Endothelial cell of umbilical vein (primary cell): ENCODE data around the gene LIMK2. TPM values are rescaled to one million over a fixed set of nuclear protein-coding genes. Genes with fewer than 3 reads are reported as not detected.

ENCODE experiments used
- BruUV-seq: library from RNA; stranded (reverse); fragments of 400-500 nt; replicated peaks from 2 replicates; lab custom pipeline; 2021; lab: Mats Ljungman, UMichigan
- CTCF ChIA-PET: fragments of 300-600, 350-600 bp; sonication (Branson Sonifier 250); formaldehyde crosslinking; loops from one replicate; lab custom pipeline; 2021; ENCODE audit warnings: antibody characterized with exemption, inconsistent platforms; lab: Charles Lee
- POLR2A ChIA-PET: fragments of 300-600, 350-600 bp; sonication (Branson Sonifier 250); formaldehyde crosslinking; loops from one replicate; lab custom pipeline; 2021; ENCODE audit warnings: antibody characterized with exemption, inconsistent platforms; lab: Charles Lee
- DNase-seq: peaks from one replicate; pipeline ENCODE4 v3.0.0-alpha.2; 2011; ENCODE audit warnings: low read depth, low spot score
- FAIRE-seq: peaks from 2 replicates; lab custom pipeline; 2011; peaks lifted over from hg19 to GRCh38; lab: Jason Lieb, UNC
- H2AFZ ChIP-seq: 2 replicates; pipeline ENCODE4 v1.6.0; 2012; ENCODE audit warnings: low read depth, low read length, control low read depth, inconsistent platforms
- H3K27ac ChIP-seq: 2 replicates; pipeline ENCODE4 v1.5.1; 2011; ENCODE audit warnings: low read depth, mild to moderate bottlenecking, control low read depth, low read length, moderate library complexity; ENCODE audit not compliant: insufficient read depth
- H3K27me3 ChIP-seq, 2 experiments: 2 replicates each; pipeline versions ENCODE4 v1.6.0 to v1.6.1; 2011; ENCODE audit warnings: low read length in 2 of 2, mixed read lengths in 1 of 2; ENCODE audit not compliant: control insufficient read depth in 2 of 2, insufficient read depth in 2 of 2
- H3K36me3 ChIP-seq, 2 experiments: 2 replicates in 1 of 2; 3 replicates in 1 of 2; pipeline ENCODE4 v1.5.1; 2011; ENCODE audit warnings: low read length in 2 of 2, mild to moderate bottlenecking in 1 of 2, moderate library complexity in 1 of 2; ENCODE audit not compliant: control insufficient read depth in 2 of 2, insufficient read depth in 2 of 2; ENCODE audit errors: extremely low read depth in 1 of 2
- H3K4me1 ChIP-seq: 3 replicates; pipeline ENCODE4 v1.5.1; 2011; ENCODE audit warnings: mild to moderate bottlenecking, low read length; ENCODE audit not compliant: control insufficient read depth, insufficient read depth; ENCODE audit errors: extremely low read depth
- H3K4me2 ChIP-seq: 2 replicates; pipeline ENCODE4 v1.6.1; 2011; ENCODE audit warnings: low read length, control low read depth, mixed read lengths; ENCODE audit not compliant: insufficient read depth
- H3K4me3 ChIP-seq, 3 experiments: fragments of 200-600 bp in 1 of 3; sonication (generic), shearing (Covaris generic) in 1 of 3; replicated peaks in 1 of 3; 2 replicates each; pipeline ENCODE4 v1.5.1; 2011 to 2016; ENCODE audit warnings: control low read depth in 3 of 3, low read length in 3 of 3, mild to moderate bottlenecking in 2 of 3, inconsistent platforms in 1 of 3, low read depth in 1 of 3, moderate library complexity in 1 of 3; ENCODE audit not compliant: insufficient read depth in 1 of 3
- H3K79me2 ChIP-seq: 2 replicates; pipeline ENCODE4 v1.6.0; 2012; ENCODE audit warnings: low read length, inconsistent platforms; ENCODE audit not compliant: control insufficient read depth, insufficient read depth
- H3K9ac ChIP-seq: replicated peaks from 2 replicates; pipeline ENCODE3; 2011; ENCODE audit warnings: low read length, control low read depth; ENCODE audit not compliant: insufficient read depth; ENCODE audit errors: extremely low read depth
- H3K9me1 ChIP-seq: replicated peaks from 3 replicates; pipeline ENCODE4 v1.6.0; 2011; ENCODE audit warnings: mild to moderate bottlenecking, low read length; ENCODE audit not compliant: control insufficient read depth, insufficient read depth; ENCODE audit errors: extremely low read depth
- H3K9me3 ChIP-seq: replicated peaks from 2 replicates; pipeline ENCODE4 v1.5.1; 2012; ENCODE audit warnings: low read length, inconsistent platforms; ENCODE audit not compliant: control insufficient read depth, insufficient read depth
- H4K20me1 ChIP-seq: replicated peaks from 2 replicates; pipeline ENCODE3; 2011; ENCODE audit warnings: mild to moderate bottlenecking, low read length; ENCODE audit not compliant: control insufficient read depth, insufficient read depth; ENCODE audit errors: extremely low read depth
- EZH2 ChIP-seq: IDR thresholded peaks from 2 replicates; pipeline ENCODE4 v1.6.1; 2012; ENCODE audit warnings: borderline replicate concordance, low read depth, mild to moderate bottlenecking, moderate library complexity, low read length, inconsistent platforms; ENCODE audit not compliant: severe bottlenecking
- FOS ChIP-seq: IDR thresholded peaks from 2 replicates; pipeline ENCODE4 v1.6.1; 2011; ENCODE audit warnings: mild to moderate bottlenecking, low read length, moderate library complexity, borderline replicate concordance; ENCODE audit not compliant: insufficient read depth
- GATA2 ChIP-seq: IDR thresholded peaks from 2 replicates; pipeline ENCODE4 v1.7.0; 2011; ENCODE audit warnings: low read depth, mild to moderate bottlenecking, moderate library complexity, mixed read lengths, low read length; ENCODE audit not compliant: insufficient read length, insufficient read depth
- JUN ChIP-seq: IDR thresholded peaks from 2 replicates; pipeline ENCODE4 v1.6.1; 2011; ENCODE audit warnings: borderline replicate concordance, low read depth; ENCODE audit not compliant: insufficient read length, insufficient read depth
- MYC ChIP-seq: IDR thresholded peaks from one replicate; pipeline ENCODE4 v1.6.1; 2011; ENCODE audit warnings: mild to moderate bottlenecking, low read depth, low read length
- POLR2A ChIP-seq: IDR thresholded peaks from 2 replicates; pipeline ENCODE4 v1.6.1; 2012; ENCODE audit warnings: low read depth, mild to moderate bottlenecking, control low read depth, low read length
- POLR2AphosphoS5 ChIP-seq: IDR thresholded peaks from 2 replicates; pipeline ENCODE4 v1.6.1; 2012; ENCODE audit warnings: low read depth, mild to moderate bottlenecking, control low read depth, low read length, moderate library complexity; ENCODE audit not compliant: insufficient read depth
- dilution Hi-C: fragments of 300-500 bp; cut with MboI; formaldehyde crosslinking; loops from one replicate; pipeline ENCODE4 v1.15.0; 2019; ENCODE audit warnings: low sequenced_read_pairs; ENCODE audit not compliant: extremely low pct_ligation_motif_present
- intact Hi-C: fragments of 100-400 bp; cut with micrococcal nuclease; formaldehyde crosslinking; loops from one replicate; pipeline ENCODE4 v1.10.0; 2022
- polyA plus RNA-seq, 4 experiments: library from polyadenylated mRNA; depleted of rRNA in 3 of 4; stranded (reverse) in 3 of 4; unstranded in 1 of 4; fragments of >200 nt; gene quantifications; 2 replicates each; pipeline versions ENCODE4 v1.2.1 to v1.2.3, GENCODE V29; 2011 to 2012; ENCODE audit warnings: missing spikeins in 1 of 4
- total RNA-seq: library from RNA; stranded (reverse); gene quantifications from 2 replicates; pipeline ENCODE4 v1.2.3, GENCODE V29; 2021
- TF ChIP-seq, protein P1 (sequence below): IDR thresholded peaks from 2 replicates; pipeline ENCODE4 v1.6.1; 2011; ENCODE audit not compliant: insufficient read depth, insufficient read length
- TF ChIP-seq, protein P2 (sequence below), 2 donors: IDR thresholded peaks; 1 replicate in 1 of 2; 2 replicates in 1 of 2; pipeline ENCODE4 v1.5.1; 2011; ENCODE audit warnings: low read length in 2 of 2, mild to moderate bottlenecking in 2 of 2, moderate library complexity in 2 of 2, control low read depth in 1 of 2, inconsistent platforms in 1 of 2, low read depth in 1 of 2; ENCODE audit not compliant: insufficient read depth in 1 of 2; ENCODE audit errors: extremely low read depth in 1 of 2

The LIMK2 gene
- total and polyA plus RNA-seq, 2 donors (not counting 3 experiments of a cell fraction or from before 2014, with no cell fraction given), result 23.2 to 76.7 TPM

DNA sequence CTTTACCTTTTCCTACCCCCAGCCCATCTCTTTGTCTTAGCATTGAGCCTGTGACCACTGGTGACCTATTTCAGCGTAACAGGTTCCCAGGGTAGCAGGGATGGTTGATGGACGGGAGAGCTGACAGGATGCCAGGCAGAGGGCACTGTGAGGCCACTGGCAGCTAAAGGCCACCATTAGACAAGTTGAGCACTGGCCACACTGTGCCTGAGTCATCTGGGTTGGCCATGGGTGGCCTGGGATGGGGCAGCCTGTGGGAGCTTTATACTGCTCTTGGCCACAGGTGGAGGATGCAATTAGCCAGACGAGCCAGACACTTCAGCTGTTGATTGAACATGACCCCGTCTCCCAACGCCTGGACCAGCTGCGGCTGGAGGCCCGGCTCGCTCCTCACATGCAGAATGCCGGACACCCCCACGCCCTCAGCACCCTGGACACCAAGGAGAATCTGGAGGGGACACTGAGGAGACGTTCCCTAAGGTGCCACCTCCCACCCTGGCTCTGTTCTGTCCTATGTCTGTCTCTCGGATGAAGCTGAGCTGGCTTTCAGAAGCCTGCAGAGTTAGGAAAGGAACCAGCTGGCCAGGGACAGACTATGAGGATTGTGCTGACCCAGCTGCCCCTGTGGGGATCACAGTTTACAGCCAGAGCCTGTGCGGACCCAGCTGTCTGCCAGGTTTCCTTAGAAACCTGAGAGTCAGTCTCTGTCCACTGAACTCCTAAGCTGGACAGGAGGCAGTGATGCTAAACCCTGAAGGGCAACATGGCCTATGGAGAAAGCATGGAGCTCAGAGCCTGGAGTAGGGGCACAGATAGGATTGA, 50.4 kb downstream of the LIMK2 start:
- BruUV-seq, result no TSS peak
- no peaks in the 10 kb centered on the region for H4K20me1 ChIP-seq
- no peaks in the 10 kb centered on the region for H3K9me1 ChIP-seq
- H3K36me3 ChIP-seq, result peaks cover 16 to 50% of the 10 kb centered on the region in 2 experiments
- no peak overlapping the region for H3K4me2 ChIP-seq
- H3K27ac ChIP-seq, result no peak overlapping the region
- ChIA-PET CTCF (interaction anchor here (1.1 to 4.2 kb wide), 5 partner anchors 10 to 160 kb away, joined by 3 to 40 read pairs (median 5); no protein-coding TSS in a partner anchor), POLR2A (no interaction called here)
- TF ChIP-seq POLR2AphosphoS5 (no peak), FOS (no peak), JUN (no peak), EZH2 (no peak), MYC (no peak), POLR2A (no peak), GATA2 (no peak)
- TF ChIP-seq, protein P1, sequence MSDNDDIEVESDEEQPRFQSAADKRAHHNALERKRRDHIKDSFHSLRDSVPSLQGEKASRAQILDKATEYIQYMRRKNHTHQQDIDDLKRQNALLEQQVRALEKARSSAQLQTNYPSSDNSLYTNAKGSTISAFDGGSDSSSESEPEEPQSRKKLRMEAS, result no peak
- TF ChIP-seq, protein P2, sequence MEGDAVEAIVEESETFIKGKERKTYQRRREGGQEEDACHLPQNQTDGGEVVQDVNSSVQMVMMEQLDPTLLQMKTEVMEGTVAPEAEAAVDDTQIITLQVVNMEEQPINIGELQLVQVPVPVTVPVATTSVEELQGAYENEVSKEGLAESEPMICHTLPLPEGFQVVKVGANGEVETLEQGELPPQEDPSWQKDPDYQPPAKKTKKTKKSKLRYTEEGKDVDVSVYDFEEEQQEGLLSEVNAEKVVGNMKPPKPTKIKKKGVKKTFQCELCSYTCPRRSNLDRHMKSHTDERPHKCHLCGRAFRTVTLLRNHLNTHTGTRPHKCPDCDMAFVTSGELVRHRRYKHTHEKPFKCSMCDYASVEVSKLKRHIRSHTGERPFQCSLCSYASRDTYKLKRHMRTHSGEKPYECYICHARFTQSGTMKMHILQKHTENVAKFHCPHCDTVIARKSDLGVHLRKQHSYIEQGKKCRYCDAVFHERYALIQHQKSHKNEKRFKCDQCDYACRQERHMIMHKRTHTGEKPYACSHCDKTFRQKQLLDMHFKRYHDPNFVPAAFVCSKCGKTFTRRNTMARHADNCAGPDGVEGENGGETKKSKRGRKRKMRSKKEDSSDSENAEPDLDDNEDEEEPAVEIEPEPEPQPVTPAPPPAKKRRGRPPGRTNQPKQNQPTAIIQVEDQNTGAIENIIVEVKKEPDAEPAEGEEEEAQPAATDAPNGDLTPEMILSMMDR (IDR thresholded peaks at IDR 0.05; ENCODE audit: extremely low read depth in 1 of 2, insufficient read depth in 1 of 2, low read depth in 1 of 2, low read length in 2 of 2), result no peak
- no peaks in the 10 kb centered on the region for H3K9me3 ChIP-seq
- dilution Hi-C loops (no loop called here), intact Hi-C loops (no loop called here)
- DNase-seq (no peak), FAIRE-seq (no peak)
- H3K4me3 ChIP-seq, result no peak overlapping the region
- no peak overlapping the region for H3K9ac ChIP-seq
- H2AFZ ChIP-seq, result no peak overlapping the region
- no peaks in the 10 kb centered on the region for H3K27me3 ChIP-seq
- no peaks in the 10 kb centered on the region for H3K4me1 ChIP-seq
- H3K79me2 ChIP-seq, result peaks cover 3% of the 10 kb centered on the region
